OCI-LY3 (cell line): ENCODE results near the gene SCYL2.
A peak's percentile ranks its signal among the peaks of the same experiment; 100 is the strongest.
"Not testable (repeated sequence)": the region's sequence is repeated elsewhere in the genome, so short reads cannot be mapped to it uniquely, and the experiment has no call there.

Experiments used
- H2AFZ ChIP-seq: fragments of 200-600, 300-600 bp; shearing (Covaris generic); 2 replicates; pipeline ENCODE4 v1.6.0; 2014; ENCODE audit warnings: antibody characterized with exemption, low read depth, low read length
- H3K27ac ChIP-seq: fragments of 200-600, 300-600 bp; sonication (generic); 2 replicates; pipeline ENCODE4 v1.5.1; 2014; ENCODE audit warnings: mild to moderate bottlenecking, low read length, moderate library complexity, mixed read lengths
- H3K27me3 ChIP-seq: fragments of 200-600, 300-600 bp; sonication (generic); 2 replicates; pipeline ENCODE4 v1.6.1; 2014; ENCODE audit warnings: low read depth, low read length, mixed read lengths
- H3K36me3 ChIP-seq: fragments of 200-600, 300-600 bp; sonication (generic); replicated peaks from 2 replicates; pipeline ENCODE3; 2014; ENCODE audit warnings: low read depth, low read length, mixed read lengths
- H3K4me1 ChIP-seq: fragments of 300-600, 200-600 bp; sonication (generic); 2 replicates; pipeline ENCODE4 v1.6.1; 2014; ENCODE audit warnings: low read length, mixed read lengths
- H3K4me2 ChIP-seq: fragments of 200-600, 300-600 bp; sonication (generic); 2 replicates; pipeline ENCODE4 v1.6.1; 2014; ENCODE audit warnings: low read length, mixed read lengths
- H3K4me3 ChIP-seq: fragments of 300-600, 200-600 bp; sonication (generic); 2 replicates; pipeline ENCODE4 v1.5.1; 2014; ENCODE audit warnings: antibody characterized with exemption, mild to moderate bottlenecking, low read length, moderate library complexity
- H3K79me2 ChIP-seq: fragments of 300-600, 200-600 bp; shearing (Covaris generic); 2 replicates; pipeline ENCODE4 v1.6.1; 2014; ENCODE audit warnings: mild to moderate bottlenecking, low read length, mixed read lengths
- H3K9ac ChIP-seq: fragments of 300-600, 200-600 bp; shearing (Covaris generic); 2 replicates; pipeline ENCODE4 v1.6.0; 2014; ENCODE audit warnings: mild to moderate bottlenecking, low read length, moderate library complexity
- H3K9me3 ChIP-seq: fragments of 200-600, 300-600 bp; shearing (Covaris generic); 2 replicates; pipeline ENCODE4 v1.6.1; 2014; ENCODE audit warnings: low read length, mixed read lengths; ENCODE audit not compliant: insufficient read depth
- H4K20me1 ChIP-seq: fragments of 200-600, 300-600 bp; sonication (generic); 2 replicates; pipeline ENCODE4 v1.6.1; 2016; ENCODE audit warnings: low read length, mixed read lengths; ENCODE audit not compliant: insufficient read depth
- EZH2phosphoT487 ChIP-seq: fragments of 200-600 bp; shearing (Covaris generic); IDR thresholded peaks from 2 replicates; pipeline ENCODE4 v1.6.1; 2018; ENCODE audit warnings: antibody characterized with exemption, mixed run types, low read depth
- TF ChIP-seq, protein P1 (sequence below): fragments of 200-600, 300-600 bp; sonication (generic); IDR thresholded peaks from 2 replicates; pipeline ENCODE4 v1.5.1; 2014; ENCODE audit warnings: antibody characterized with exemption, low read length, low read depth

Gene SCYL2

GRCh38 chr12:100263131-100263530 is 3.8 kb upstream of the SCYL2 start:
- Histone ChIP-seq H3K4me1 (peaks cover 6% of the 10 kb centered on the region), H3K9me3 (no peaks in the 10 kb centered on the region), H3K27ac (no peak overlapping the region), H3K36me3 (no peaks in the 10 kb centered on the region), H2AFZ (no peak overlapping the region), H3K4me2 (no peak overlapping the region), H3K4me3 (no peak overlapping the region), H3K79me2 (peaks cover 10% of the 10 kb centered on the region), H3K9ac (no peak overlapping the region), H4K20me1 (no peaks in the 10 kb centered on the region), H3K27me3 (no peaks in the 10 kb centered on the region)
- TF ChIP-seq, protein P1, sequence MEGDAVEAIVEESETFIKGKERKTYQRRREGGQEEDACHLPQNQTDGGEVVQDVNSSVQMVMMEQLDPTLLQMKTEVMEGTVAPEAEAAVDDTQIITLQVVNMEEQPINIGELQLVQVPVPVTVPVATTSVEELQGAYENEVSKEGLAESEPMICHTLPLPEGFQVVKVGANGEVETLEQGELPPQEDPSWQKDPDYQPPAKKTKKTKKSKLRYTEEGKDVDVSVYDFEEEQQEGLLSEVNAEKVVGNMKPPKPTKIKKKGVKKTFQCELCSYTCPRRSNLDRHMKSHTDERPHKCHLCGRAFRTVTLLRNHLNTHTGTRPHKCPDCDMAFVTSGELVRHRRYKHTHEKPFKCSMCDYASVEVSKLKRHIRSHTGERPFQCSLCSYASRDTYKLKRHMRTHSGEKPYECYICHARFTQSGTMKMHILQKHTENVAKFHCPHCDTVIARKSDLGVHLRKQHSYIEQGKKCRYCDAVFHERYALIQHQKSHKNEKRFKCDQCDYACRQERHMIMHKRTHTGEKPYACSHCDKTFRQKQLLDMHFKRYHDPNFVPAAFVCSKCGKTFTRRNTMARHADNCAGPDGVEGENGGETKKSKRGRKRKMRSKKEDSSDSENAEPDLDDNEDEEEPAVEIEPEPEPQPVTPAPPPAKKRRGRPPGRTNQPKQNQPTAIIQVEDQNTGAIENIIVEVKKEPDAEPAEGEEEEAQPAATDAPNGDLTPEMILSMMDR = no peak
- TF ChIP-seq EZH2phosphoT487 = no peak

DNA sequence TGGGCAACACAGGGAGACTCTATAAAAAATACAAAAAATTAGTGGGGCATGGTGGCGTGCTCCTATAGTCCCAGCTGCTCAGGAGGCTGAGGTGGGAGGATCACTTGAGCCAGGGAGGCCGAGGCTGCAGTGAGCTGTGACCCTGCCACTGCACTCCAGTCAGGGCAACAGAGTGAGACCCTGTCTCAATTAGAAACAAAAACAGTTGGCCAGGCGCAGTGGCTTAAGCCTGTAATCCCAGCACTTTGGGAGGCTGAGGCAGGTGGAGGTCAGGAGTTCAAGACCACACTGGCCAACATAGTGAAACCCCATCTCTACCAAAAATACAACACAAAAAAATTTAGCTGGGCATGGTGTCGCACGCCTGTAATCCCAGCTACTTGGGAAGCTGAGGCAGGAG is 1.9 kb upstream of the SCYL2 start:
- not testable (repeated sequence) for H2AFZ ChIP-seq

DNA sequence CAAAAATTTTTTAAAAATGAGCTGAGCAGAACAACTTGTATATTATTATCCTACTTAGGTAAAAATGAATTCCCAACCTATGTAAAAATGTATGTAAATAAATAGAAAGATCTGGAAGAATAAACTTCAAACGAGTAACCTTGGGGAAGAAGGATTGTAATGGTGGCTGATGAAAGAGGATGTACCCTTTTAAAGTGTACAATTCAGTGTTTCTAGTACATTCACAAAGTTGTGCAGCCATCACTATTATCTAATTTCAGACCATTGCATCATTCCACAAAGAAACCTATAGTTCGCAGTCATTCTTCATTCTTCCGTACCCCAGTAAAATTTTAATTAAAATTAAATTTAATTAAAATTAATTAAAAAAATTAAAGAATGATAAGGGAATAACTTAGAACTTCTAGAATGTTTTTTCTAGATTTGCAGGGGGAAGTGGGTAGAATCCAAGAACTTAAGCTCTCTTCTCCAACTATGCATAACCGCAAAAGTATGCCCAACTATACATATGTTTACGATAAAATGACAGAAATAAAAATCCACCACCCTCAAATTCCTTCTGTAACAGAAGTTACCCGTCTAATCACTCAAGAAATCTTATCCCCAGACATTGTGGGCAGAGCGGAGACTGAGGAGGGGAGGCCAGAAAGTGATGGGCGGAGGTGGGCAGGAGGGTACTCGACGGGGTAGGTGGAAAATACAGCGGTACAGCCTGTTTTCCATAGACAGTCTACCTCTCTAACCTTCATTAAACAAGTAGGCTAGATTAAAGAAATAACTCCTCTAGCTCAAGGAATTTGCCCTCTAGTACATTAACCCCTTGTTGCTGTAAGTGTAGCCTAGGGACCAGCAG is 1.0 kb upstream of the SCYL2 start:
- Histone ChIP-seq H4K20me1 (no peaks in the 10 kb centered on the region), H3K27me3 (no peaks in the 10 kb centered on the region), H3K79me2 (peaks cover 35% of the 10 kb centered on the region), H3K36me3 (no peaks in the 10 kb centered on the region), H3K9me3 (no peaks in the 10 kb centered on the region), H3K9ac (peak overlapping the region; percentile 83), H3K4me2 (peak overlapping the region; percentile 88), H3K4me3 (peak overlapping the region; percentile 93), H3K4me1 (peaks cover 16% of the 10 kb centered on the region), H3K27ac (peak overlapping the region; percentile 64; the same call in 1 of the 2 replicates), H2AFZ (peak overlapping the region; percentile 92)
- no peak for TF ChIP-seq EZH2phosphoT487
- TF ChIP-seq, protein P1 = no peak

More for the DNA sequence above, 1.9 kb upstream of the SCYL2 start:
- H3K4me1 ChIP-seq = peaks cover 16% of the 10 kb centered on the region
- H3K36me3 ChIP-seq, H3K4me3 ChIP-seq, H3K27me3 ChIP-seq, H3K27ac ChIP-seq, H3K4me2 ChIP-seq, H4K20me1 ChIP-seq, H3K9me3 ChIP-seq, H3K9ac ChIP-seq: not testable (repeated sequence)
- H3K79me2 ChIP-seq = peaks cover 29% of the 10 kb centered on the region

GRCh38 chr12:100266585-100266834 is 467 bp upstream of the SCYL2 start:
- no peaks in the 10 kb centered on the region for H4K20me1 ChIP-seq

More at GRCh38 chr12:100266585-100266834, 467 bp upstream of the SCYL2 start:
- H3K4me3 ChIP-seq = peak overlapping the region; percentile 93
- peak overlapping the region; percentile 92 for H2AFZ ChIP-seq
- H3K9ac ChIP-seq = peak overlapping the region; percentile 83
- TF ChIP-seq EZH2phosphoT487 = no peak
- TF ChIP-seq, protein P1 = no peak
- peaks cover 16% of the 10 kb centered on the region for H3K4me1 ChIP-seq
- no peaks in the 10 kb centered on the region for H3K27me3 ChIP-seq
- H3K9me3 ChIP-seq = no peaks in the 10 kb centered on the region
- no peaks in the 10 kb centered on the region for H3K36me3 ChIP-seq
- H3K4me2 ChIP-seq = peak overlapping the region; percentile 88
- peak overlapping the region; percentile 64 for H3K27ac ChIP-seq
- peaks cover 39% of the 10 kb centered on the region for H3K79me2 ChIP-seq
